Activated CD8-positive, alpha-beta T cell treated with anti-CD3 and anti-CD28 coated beads for 36 hours (primary cell): ENCODE measurements around the gene DLG2. TPM values are rescaled to one million over a fixed set of nuclear protein-coding genes. Genes with fewer than 3 reads are reported as not detected.

Experiments
- ATAC-seq: fragments of 200-7000 bp; cut with Tn5 transposase; one replicate; pipeline ENCODE4 v1.10.0; 2021; ENCODE audit warnings: mild to moderate bottlenecking, moderate library complexity
- CTCF ChIA-PET: fragments of 350-600 bp; sonication (Branson Sonifier 250); formaldehyde crosslinking; loops from one replicate; lab custom pipeline; 2021; ENCODE audit warnings: antibody characterized with exemption; lab: Charles Lee
- POLR2A ChIA-PET: fragments of 350-600 bp; sonication (Branson Sonifier 250); formaldehyde crosslinking; loops from one replicate; lab custom pipeline; 2021; ENCODE audit warnings: antibody characterized with exemption; lab: Charles Lee
- DNase-seq: peaks from one replicate; pipeline ENCODE4 v3.0.0-alpha.2; 2020
- H3K27ac Mint-ChIP-seq: one replicate; pipeline ENCODE4 v1.8.0; 2021; ENCODE audit warnings: mild to moderate bottlenecking, mixed read lengths
- H3K27me3 Mint-ChIP-seq: one replicate; pipeline ENCODE4 v1.8.0; 2021; ENCODE audit warnings: mixed read lengths
- H3K36me3 Mint-ChIP-seq: one replicate; pipeline ENCODE4 v1.8.0; 2021; ENCODE audit warnings: low read depth, mixed read lengths
- H3K4me1 Mint-ChIP-seq: one replicate; pipeline ENCODE4 v1.8.0; 2021; ENCODE audit warnings: low read depth, mixed read lengths
- H3K4me3 Mint-ChIP-seq: one replicate; pipeline ENCODE4 v1.8.0; 2021; ENCODE audit warnings: mild to moderate bottlenecking, moderate library complexity, mixed read lengths
- H3K9me3 Mint-ChIP-seq: one replicate; pipeline ENCODE4 v1.8.0; 2021; ENCODE audit warnings: mixed read lengths
- CTCF ChIP-seq: fragments of 200-600 bp; IDR thresholded peaks from one replicate; pipeline ENCODE4 v1.8.0; 2022; ENCODE audit warnings: antibody characterized with exemption, mild to moderate bottlenecking
- intact Hi-C: fragments of 100-400 bp; cut with micrococcal nuclease; formaldehyde crosslinking; loops from one replicate; pipeline ENCODE4 v1.10.0; 2022
- total RNA-seq, 2 experiments: library from RNA; stranded (reverse); gene quantifications; one replicate each; pipeline ENCODE4 v1.2.3, GENCODE V29; 2021

DLG2 gene
- total RNA-seq, 2 experiments from 2014 or later: 2.2 to 2.6 TPM

- POLR2A ChIA-PET: no interaction called here
- no peak for DNase-seq
- Mint-ChIP-seq H3K36me3 (no peaks in the 10 kb centered on the region), H3K4me3 (no peak overlapping the region), H3K4me1 (no peaks in the 10 kb centered on the region), H3K27ac (no peak overlapping the region), H3K9me3 (peaks cover 8% of the 10 kb centered on the region), H3K27me3 (no peaks in the 10 kb centered on the region)
- no peak for TF ChIP-seq CTCF
- intact Hi-C loops: no loop called here
- CTCF ChIA-PET: no interaction called here
- no peak for ATAC-seq
These were observed 319.8 kb downstream of the DLG2 start for GRCh38 chr11:85307366-85307765.

- Mint-ChIP-seq H3K4me1 (no peaks in the 10 kb centered on the region), H3K27me3 (no peaks in the 10 kb centered on the region), H3K27ac (no peak overlapping the region), H3K36me3 (no peaks in the 10 kb centered on the region), H3K9me3 (peaks cover 11% of the 10 kb centered on the region), H3K4me3 (no peak overlapping the region)
- no peak for TF ChIP-seq CTCF
- no peak for DNase-seq
- no peak for ATAC-seq
- ChIA-PET CTCF (no interaction called here), POLR2A (no interaction called here)
- intact Hi-C loops: loop anchor here (5.0 kb wide), 1 partner anchor 145 kb away; no protein-coding TSS in a partner anchor
These were observed 325.1 kb downstream of the DLG2 start for GRCh38 chr11:85301895-85302678.

- no peaks in the 10 kb centered on the region for H3K36me3 Mint-ChIP-seq
- ChIA-PET POLR2A (no interaction called here), CTCF (no interaction called here)
- TF ChIP-seq CTCF: no peak
- H3K27ac Mint-ChIP-seq: no peak overlapping the region
- intact Hi-C loops: no loop called here
- H3K27me3 Mint-ChIP-seq: no peaks in the 10 kb centered on the region
- no peak for ATAC-seq
- H3K9me3 Mint-ChIP-seq: peaks cover 3% of the 10 kb centered on the region
- DNase-seq: no peak
- no peaks in the 10 kb centered on the region for H3K4me1 Mint-ChIP-seq
- H3K4me3 Mint-ChIP-seq: no peak overlapping the region
These were observed 327.7 kb downstream of the DLG2 start for GRCh38 chr11:85299258-85299942.

- H3K9me3 Mint-ChIP-seq: peaks cover 1% of the 10 kb centered on the region
- CTCF ChIA-PET: no interaction called here
- H3K4me3 Mint-ChIP-seq: no peak overlapping the region
- no peak for TF ChIP-seq CTCF
- H3K36me3 Mint-ChIP-seq: no peaks in the 10 kb centered on the region
- no peaks in the 10 kb centered on the region for H3K27me3 Mint-ChIP-seq
- POLR2A ChIA-PET: no interaction called here
- no peak overlapping the region for H3K27ac Mint-ChIP-seq
- no peak for ATAC-seq
- H3K4me1 Mint-ChIP-seq: no peaks in the 10 kb centered on the region
- intact Hi-C loops: no loop called here
- DNase-seq: no peak
These were observed 331.4 kb downstream of the DLG2 start for GRCh38 chr11:85295694-85296271.

GRCh38 chr11:85281550-85281949 is 345.6 kb downstream of the DLG2 start:
- Mint-ChIP-seq H3K9me3 (no peaks in the 10 kb centered on the region), H3K4me1 (no peaks in the 10 kb centered on the region), H3K27ac (no peak overlapping the region), H3K4me3 (no peak overlapping the region), H3K27me3 (no peaks in the 10 kb centered on the region), H3K36me3 (no peaks in the 10 kb centered on the region)
- ChIA-PET CTCF (no interaction called here), POLR2A (no interaction called here)
- TF ChIP-seq CTCF: no peak
- ATAC-seq: no peak
- no peak for DNase-seq
- intact Hi-C loops: no loop called here
